HCT116 (cell line): ENCODE measurements around the gene PREP. TPM values are rescaled to one million over a fixed set of nuclear protein-coding genes. Genes with fewer than 3 reads are reported as not detected.

Experiments used
- ATAC-seq: fragments of 200-7000 bp; cut with Tn5 transposase; 2 replicates; pipeline ENCODE4 v1.9.1; 2020; ENCODE audit warnings: mild to moderate bottlenecking, moderate library complexity
- BruUV-seq: library from RNA; stranded (reverse); fragments of 400-500 nt; replicated peaks from 2 replicates; lab custom pipeline; 2021; lab: Mats Ljungman, UMichigan
- CTCF ChIA-PET: fragments of 300-600 bp; sonication (Branson Sonifier 250); formaldehyde crosslinking; loops from one replicate; lab custom pipeline; 2021; ENCODE audit warnings: antibody characterized with exemption; lab: Charles Lee
- POLR2A ChIA-PET: fragments of 300-600, 350-600 bp; sonication (Branson Sonifier 250); formaldehyde crosslinking; loops from one replicate; lab custom pipeline; 2021; ENCODE audit warnings: antibody characterized with exemption; lab: Charles Lee
- RAD21 ChIA-PET, 2 experiments: fragments of 300-600 bp; sonication (Branson Sonifier 250); formaldehyde crosslinking; loops; one replicate each; lab custom pipeline; 2023; ENCODE audit warnings: low total read pairs in 2 of 2; ENCODE audit not compliant: uncharacterized antibody in 2 of 2, unreplicated experiment in 2 of 2, low non-redundant PET in 1 of 2; lab: Charles Lee
- DNase-seq: peaks from one replicate; pipeline ENCODE4 v3.0.0-alpha.2; 2010; ENCODE audit warnings: low read depth, low spot score
- H2AFZ ChIP-seq: fragments of 200-600 bp; shearing (Covaris generic), sonication (generic); 2 replicates; pipeline ENCODE4 v1.6.1; 2017; ENCODE audit warnings: low read depth, mixed run types, mixed read lengths, antibody characterized with exemption, low read length; ENCODE audit not compliant: poor library complexity, severe bottlenecking
- H3K27ac ChIP-seq: 2 replicates; pipeline ENCODE4 v1.5.1; 2012; ENCODE audit warnings: low read depth, low read length
- H3K27me3 ChIP-seq: fragments of 200-600 bp; sonication (generic); 2 replicates; pipeline ENCODE4 v1.6.1; 2016; ENCODE audit warnings: mixed run types, low read length, mixed read lengths; ENCODE audit not compliant: insufficient read depth
- H3K36me3 ChIP-seq, 2 experiments: fragments of 200-500 bp in 1 of 2; fragments of 200-600 bp in 1 of 2; sonication (Bioruptor generic) in 1 of 2; sonication (generic) in 1 of 2; 2 replicates each; pipeline versions ENCODE4 v1.5.1 to v1.6.1; 2014 to 2016; ENCODE audit warnings: low read length in 2 of 2, inconsistent platforms in 1 of 2, mixed read lengths in 1 of 2, mixed run types in 1 of 2; ENCODE audit not compliant: insufficient read depth in 2 of 2, control insufficient read depth in 1 of 2
- H3K4me1 ChIP-seq, 2 experiments: fragments of 200-600 bp in 1 of 2; sonication (generic) in 1 of 2; 2 replicates each; pipeline versions ENCODE4 v1.5.1 to v1.6.1; 2012 to 2017; ENCODE audit warnings: low read length in 2 of 2, inconsistent platforms in 1 of 2, mild to moderate bottlenecking in 1 of 2, mixed read lengths in 1 of 2, mixed run types in 1 of 2, moderate library complexity in 1 of 2; ENCODE audit not compliant: insufficient read depth in 2 of 2, control insufficient read depth in 1 of 2
- H3K4me2 ChIP-seq: fragments of 200-600 bp; sonication (generic); 2 replicates; pipeline ENCODE4 v1.6.1; 2017; ENCODE audit warnings: mixed run types, low read length, mixed read lengths
- H3K4me3 ChIP-seq, 2 experiments: fragments of 200-600 bp in 1 of 2; sonication (generic) in 1 of 2; replicated peaks in 1 of 2; 2 replicates each; pipeline ENCODE4 v1.5.1; 2011 to 2016; ENCODE audit warnings: low read length in 2 of 2, control low read depth in 1 of 2, low read depth in 1 of 2, mild to moderate bottlenecking in 1 of 2, mixed read lengths in 1 of 2, mixed run types in 1 of 2
- H3K79me2 ChIP-seq: fragments of 200-600 bp; sonication (generic); 2 replicates; pipeline ENCODE4 v1.6.1; 2017; ENCODE audit warnings: mild to moderate bottlenecking, mixed run types, low read length, moderate library complexity, mixed read lengths; ENCODE audit not compliant: insufficient read depth
- H3K9ac ChIP-seq: fragments of 200-600 bp; sonication (generic); 2 replicates; pipeline ENCODE4 v1.6.1; 2016; ENCODE audit warnings: low read length, mixed read lengths
- H3K9me2 ChIP-seq: fragments of 200-600 bp; sonication (generic), shearing (Covaris generic); 2 replicates; pipeline ENCODE4 v1.6.1; 2017; ENCODE audit warnings: mixed run types, mild to moderate bottlenecking, moderate library complexity; ENCODE audit not compliant: insufficient read depth
- H3K9me3 ChIP-seq, 2 experiments: fragments of 200-500 bp in 1 of 2; fragments of 200-600 bp in 1 of 2; sonication (Bioruptor generic) in 1 of 2; sonication (generic) in 1 of 2; 2 replicates each; pipeline ENCODE4 v1.6.1; 2014 to 2017; ENCODE audit warnings: low read length in 2 of 2, mixed read lengths in 2 of 2, inconsistent platforms in 1 of 2, low read depth in 1 of 2, mild to moderate bottlenecking in 1 of 2, mixed run types in 1 of 2, moderate library complexity in 1 of 2; ENCODE audit not compliant: control insufficient read depth in 1 of 2, insufficient read depth in 1 of 2
- H4K20me1 ChIP-seq: fragments of 200-600 bp; sonication (generic), shearing (Covaris generic); 2 replicates; pipeline ENCODE4 v1.6.1; 2017; ENCODE audit warnings: mixed run types, mild to moderate bottlenecking, moderate library complexity; ENCODE audit not compliant: insufficient read depth
- EGR1 ChIP-seq: IDR thresholded peaks from 2 replicates; pipeline ENCODE4 v1.6.1; 2012; ENCODE audit warnings: low read depth
- ELF1 ChIP-seq: IDR thresholded peaks from 2 replicates; pipeline ENCODE4 v1.6.1; 2012; ENCODE audit warnings: low read depth, borderline replicate concordance
- EZH2phosphoT487 ChIP-seq: fragments of 200-600 bp; IDR thresholded peaks from 2 replicates; pipeline ENCODE4 v1.6.1; 2018; ENCODE audit warnings: antibody characterized with exemption, borderline replicate concordance
- FOSL1 ChIP-seq: IDR thresholded peaks from 2 replicates; pipeline ENCODE4 v1.6.1; 2012; ENCODE audit warnings: low read depth
- JUND ChIP-seq: IDR thresholded peaks from 2 replicates; pipeline ENCODE4 v1.6.1; 2012
- RAD21 ChIP-seq: IDR thresholded peaks from 2 replicates; pipeline ENCODE4 v1.6.1; 2012; ENCODE audit warnings: low read depth, mild to moderate bottlenecking
- SP1 ChIP-seq: IDR thresholded peaks from 2 replicates; pipeline ENCODE4 v1.6.1; 2012; ENCODE audit warnings: low read depth
- SRF ChIP-seq: IDR thresholded peaks from 2 replicates; pipeline ENCODE4 v1.6.1; 2012; ENCODE audit warnings: low read depth
- ZFX ChIP-seq: fragments of 450-650 bp; IDR thresholded peaks from 2 replicates; pipeline ENCODE4 v1.6.1; 2017
- ZNF274 ChIP-seq: fragments of 200-500 bp; sonication (Bioruptor generic); IDR thresholded peaks from 2 replicates; pipeline ENCODE4 v1.6.1; 2014; ENCODE audit warnings: mild to moderate bottlenecking, low read depth, low read length, inconsistent platforms
- intact Hi-C: fragments of 100-400 bp; cut with micrococcal nuclease; formaldehyde crosslinking; loops from 2 replicates; pipeline ENCODE4 v1.10.0; 2022
- total RNA-seq: library from RNA; stranded (reverse); gene quantifications from one replicate; pipeline ENCODE4 v1.2.1, GENCODE V29; 2021; ENCODE audit not compliant: unreplicated experiment
- TF ChIP-seq, protein P1 (sequence below), 3 experiments: fragments of 200-600 bp in 1 of 3; sonication (generic) in 1 of 3; IDR thresholded peaks in 2 of 3; conservative IDR thresholded peaks in 1 of 3; 2 replicates each; pipeline ENCODE4 v1.5.1; 2012 to 2017; ENCODE audit warnings: low read depth in 2 of 3, low read length in 2 of 3, antibody characterized with exemption in 1 of 3, borderline replicate concordance in 1 of 3, control low read depth in 1 of 3, mild to moderate bottlenecking in 1 of 3, mixed read lengths in 1 of 3, mixed run types in 1 of 3, moderate library complexity in 1 of 3; ENCODE audit not compliant: insufficient read depth in 1 of 3
- TF ChIP-seq, protein P2 (sequence below): IDR thresholded peaks from 2 replicates; pipeline ENCODE4 v1.6.1; 2011; ENCODE audit warnings: mild to moderate bottlenecking, low read length, moderate library complexity; ENCODE audit not compliant: insufficient replicate concordance; ENCODE audit errors: extremely low read depth

PREP gene
- total RNA-seq, 1 experiment from 2014 or later = 53.5 TPM

DNA sequence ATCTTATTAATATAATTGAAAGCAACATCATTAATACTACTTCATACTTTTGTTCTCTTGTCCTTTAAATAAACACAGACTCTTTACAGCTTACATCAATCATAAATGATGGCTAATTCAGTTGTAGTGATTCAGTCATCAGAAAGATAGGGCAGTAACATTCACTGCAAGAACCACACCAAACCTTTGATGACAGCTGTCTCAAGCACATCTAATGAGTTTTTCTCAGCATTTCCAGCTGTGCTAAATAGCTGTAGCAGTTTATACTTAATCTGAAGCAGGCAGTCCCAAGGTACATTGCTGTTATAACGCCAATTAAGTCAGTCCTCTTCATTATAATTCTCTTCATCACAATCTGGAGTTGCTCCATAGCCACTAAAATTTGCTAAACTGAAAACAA, 45.7 kb downstream of the PREP start:
- H3K9me2 ChIP-seq = no peaks in the 10 kb centered on the region
- H3K27me3 ChIP-seq = no peaks in the 10 kb centered on the region
- H3K79me2 ChIP-seq = no peaks in the 10 kb centered on the region; the same call in 1 of the 2 replicates
- H4K20me1 ChIP-seq = no peaks in the 10 kb centered on the region
- ChIA-PET CTCF (interaction anchor here (1.0 kb wide), 1 partner anchor 74 kb away, joined by 3 read pairs; no protein-coding TSS in a partner anchor), RAD21 (no interaction called here), POLR2A (no interaction called here)
- TF ChIP-seq RAD21 (no peak), FOSL1 (no peak), ZFX (no peak), JUND (no peak), ZNF274 (no peak), EGR1 (no peak), SRF (no peak), ELF1 (no peak), EZH2phosphoT487 (no peak), SP1 (no peak)
- TF ChIP-seq, protein P1, sequence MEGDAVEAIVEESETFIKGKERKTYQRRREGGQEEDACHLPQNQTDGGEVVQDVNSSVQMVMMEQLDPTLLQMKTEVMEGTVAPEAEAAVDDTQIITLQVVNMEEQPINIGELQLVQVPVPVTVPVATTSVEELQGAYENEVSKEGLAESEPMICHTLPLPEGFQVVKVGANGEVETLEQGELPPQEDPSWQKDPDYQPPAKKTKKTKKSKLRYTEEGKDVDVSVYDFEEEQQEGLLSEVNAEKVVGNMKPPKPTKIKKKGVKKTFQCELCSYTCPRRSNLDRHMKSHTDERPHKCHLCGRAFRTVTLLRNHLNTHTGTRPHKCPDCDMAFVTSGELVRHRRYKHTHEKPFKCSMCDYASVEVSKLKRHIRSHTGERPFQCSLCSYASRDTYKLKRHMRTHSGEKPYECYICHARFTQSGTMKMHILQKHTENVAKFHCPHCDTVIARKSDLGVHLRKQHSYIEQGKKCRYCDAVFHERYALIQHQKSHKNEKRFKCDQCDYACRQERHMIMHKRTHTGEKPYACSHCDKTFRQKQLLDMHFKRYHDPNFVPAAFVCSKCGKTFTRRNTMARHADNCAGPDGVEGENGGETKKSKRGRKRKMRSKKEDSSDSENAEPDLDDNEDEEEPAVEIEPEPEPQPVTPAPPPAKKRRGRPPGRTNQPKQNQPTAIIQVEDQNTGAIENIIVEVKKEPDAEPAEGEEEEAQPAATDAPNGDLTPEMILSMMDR (IDR thresholded peaks at IDR 0.05 in 2 of 3, conservative IDR thresholded peaks at IDR 0.05 in 1 of 3; ENCODE audit: borderline replicate concordance in 1 of 3, insufficient read depth in 1 of 3, low read depth in 2 of 3, low read length in 2 of 3) = no peak
- TF ChIP-seq, protein P2, sequence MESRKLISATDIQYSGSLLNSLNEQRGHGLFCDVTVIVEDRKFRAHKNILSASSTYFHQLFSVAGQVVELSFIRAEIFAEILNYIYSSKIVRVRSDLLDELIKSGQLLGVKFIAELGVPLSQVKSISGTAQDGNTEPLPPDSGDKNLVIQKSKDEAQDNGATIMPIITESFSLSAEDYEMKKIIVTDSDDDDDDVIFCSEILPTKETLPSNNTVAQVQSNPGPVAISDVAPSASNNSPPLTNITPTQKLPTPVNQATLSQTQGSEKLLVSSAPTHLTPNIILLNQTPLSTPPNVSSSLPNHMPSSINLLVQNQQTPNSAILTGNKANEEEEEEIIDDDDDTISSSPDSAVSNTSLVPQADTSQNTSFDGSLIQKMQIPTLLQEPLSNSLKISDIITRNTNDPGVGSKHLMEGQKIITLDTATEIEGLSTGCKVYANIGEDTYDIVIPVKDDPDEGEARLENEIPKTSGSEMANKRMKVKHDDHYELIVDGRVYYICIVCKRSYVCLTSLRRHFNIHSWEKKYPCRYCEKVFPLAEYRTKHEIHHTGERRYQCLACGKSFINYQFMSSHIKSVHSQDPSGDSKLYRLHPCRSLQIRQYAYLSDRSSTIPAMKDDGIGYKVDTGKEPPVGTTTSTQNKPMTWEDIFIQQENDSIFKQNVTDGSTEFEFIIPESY = no peak
- no peak overlapping the region for H3K4me3 ChIP-seq
- no TSS peak for BruUV-seq
- no peak overlapping the region for H3K9ac ChIP-seq
- H3K4me1 ChIP-seq = peaks cover 0 to 12% of the 10 kb centered on the region in 2 experiments; a peak in 2 of 4 replicates
- H3K36me3 ChIP-seq = peaks cover 4 to 12% of the 10 kb centered on the region in 2 experiments; a peak in 2 of 4 replicates
- DNase-seq = no peak
- no peak overlapping the region for H3K4me2 ChIP-seq
- no peaks in the 10 kb centered on the region; a peak in 1 of 4 replicates for H3K9me3 ChIP-seq
- intact Hi-C loops = no loop called here
- no peak for ATAC-seq
- H2AFZ ChIP-seq = no peak overlapping the region
- H3K27ac ChIP-seq = no peak overlapping the region
